ENCODE measurements around the gene LRRC47.

DNA sequence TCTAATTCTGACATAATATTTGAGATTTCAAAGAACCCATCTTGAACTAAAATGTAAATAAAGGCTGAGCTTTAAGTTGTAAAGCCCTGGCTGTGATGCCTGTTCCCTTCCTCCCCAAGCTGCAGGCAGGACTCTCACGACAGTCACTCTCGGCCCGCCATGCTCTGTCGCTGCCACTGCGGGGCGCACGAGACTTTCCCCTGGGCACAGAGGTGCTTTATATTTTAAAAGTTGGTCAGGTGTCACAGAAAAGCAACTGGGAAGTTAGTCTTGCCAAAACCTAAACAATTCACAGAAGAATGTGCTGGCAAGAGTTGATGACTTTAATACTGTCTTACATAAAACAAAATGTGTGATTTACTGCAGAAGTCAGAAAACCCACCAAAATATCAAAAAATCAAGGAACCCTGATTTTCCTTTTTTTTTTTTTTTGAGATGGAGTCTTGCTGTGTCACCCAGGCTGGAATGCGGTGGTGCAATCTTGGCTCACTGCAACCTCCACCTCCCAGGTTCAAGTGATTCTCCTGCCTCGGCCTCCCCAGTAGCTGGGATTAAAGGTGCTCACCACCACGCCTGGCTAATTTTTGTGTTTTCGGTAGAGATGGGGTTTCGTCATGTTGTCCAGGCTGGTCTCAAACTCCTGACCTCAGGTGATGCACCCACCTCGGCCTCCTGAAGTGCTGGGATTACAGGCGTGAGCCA is 10.7 kb downstream of the LRRC47 start:
- TF ChIP-seq FOXM1 (IDR thresholded peaks at IDR 0.05; ENCODE audit: borderline replicate concordance) (no peak), L3MBTL2 (conservative IDR thresholded peaks at IDR 0.05) (no peak)

All from HEK293T (cell line).